H1 (cell line): ENCODE measurements around the gene MYO5B. TPM values are rescaled to one million over a fixed set of nuclear protein-coding genes. Genes with fewer than 3 reads are reported as not detected.

ENCODE experiments used
- CTCF ChIA-PET: fragments of 300-600 bp; sonication (Branson Sonifier 250); formaldehyde crosslinking; loops from one replicate; lab custom pipeline; 2021; ENCODE audit not compliant: partially characterized antibody; lab: Charles Lee
- POLR2A ChIA-PET: fragments of 300-600 bp; sonication (Branson Sonifier 250); formaldehyde crosslinking; loops from one replicate; lab custom pipeline; 2021; ENCODE audit warnings: inconsistent platforms; ENCODE audit not compliant: partially characterized antibody; lab: Charles Lee
- DNase-seq, 2 experiments: peaks; one replicate each; pipeline versions ENCODE4 v3.0.0 to v3.0.0-alpha.2; 2010 to 2022; ENCODE audit warnings: low spot score in 2 of 2, low read depth in 1 of 2, mixed read lengths in 1 of 2
- FAIRE-seq: peaks from 2 replicates; lab custom pipeline; 2011; peaks lifted over from hg19 to GRCh38; lab: Jason Lieb, UNC
- H2AFZ ChIP-seq: 2 replicates; pipeline ENCODE4 v1.8.1; 2012; ENCODE audit warnings: low read length, inconsistent platforms
- H2AK5ac ChIP-seq: 2 replicates; pipeline ENCODE4 v1.6.1; 2013; ENCODE audit warnings: low read depth, low read length
- H2BK120ac ChIP-seq: replicated peaks from 2 replicates; pipeline ENCODE3; 2013; ENCODE audit warnings: low read depth, low read length, inconsistent platforms
- H2BK12ac ChIP-seq: 2 replicates; pipeline ENCODE4 v1.6.1; 2013; ENCODE audit warnings: low read depth, low read length
- H2BK15ac ChIP-seq: 2 replicates; pipeline ENCODE4 v1.6.1; 2013; ENCODE audit warnings: low read length
- H2BK20ac ChIP-seq: 2 replicates; pipeline ENCODE4 v1.6.1; 2013; ENCODE audit warnings: low read length
- H2BK5ac ChIP-seq: 2 replicates; pipeline ENCODE4 v1.6.1; 2013; ENCODE audit warnings: low read depth, low read length
- H3K14ac ChIP-seq: 2 replicates; pipeline ENCODE4 v1.6.1; 2013; ENCODE audit warnings: inconsistent platforms; ENCODE audit not compliant: insufficient read length
- H3K18ac ChIP-seq: 2 replicates; pipeline ENCODE4 v1.6.1; 2013; ENCODE audit warnings: low read length; ENCODE audit errors: extremely low read depth
- H3K23ac ChIP-seq: 2 replicates; pipeline ENCODE4 v1.6.1; 2013; ENCODE audit warnings: inconsistent platforms; ENCODE audit not compliant: insufficient read length
- H3K23me2 ChIP-seq: 2 replicates; pipeline ENCODE4 v1.6.1; 2013; ENCODE audit warnings: low read depth, low read length
- H3K27ac ChIP-seq: 2 replicates; pipeline ENCODE4 v1.6.1; 2011; ENCODE audit warnings: low read depth, low read length, inconsistent platforms
- H3K27me3 ChIP-seq, 4 experiments: replicated peaks in 1 of 4; 1 replicate in 1 of 4; 2 replicates in 3 of 4; pipeline versions ENCODE4 v1.6.1 to v1.8.1; 2011 to 2013; ENCODE audit warnings: low read length in 3 of 4, mild to moderate bottlenecking in 3 of 4, inconsistent platforms in 2 of 4, mixed read lengths in 2 of 4, moderate library complexity in 1 of 4; ENCODE audit not compliant: control insufficient read depth in 3 of 4, insufficient read depth in 3 of 4; ENCODE audit errors: extremely low read depth in 1 of 4
- H3K36me3 ChIP-seq, 4 experiments: 2 replicates each; pipeline versions ENCODE4 v1.6.1 to v1.8.1; 2011 to 2013; ENCODE audit warnings: mild to moderate bottlenecking in 4 of 4, low read length in 3 of 4, moderate library complexity in 2 of 4, control low read depth in 1 of 4, inconsistent platforms in 1 of 4; ENCODE audit not compliant: insufficient read depth in 4 of 4, control insufficient read depth in 2 of 4
- H3K4ac ChIP-seq: replicated peaks from 2 replicates; pipeline ENCODE3; 2013; ENCODE audit warnings: low read length, low read depth, mixed read lengths, inconsistent platforms; ENCODE audit not compliant: insufficient read length
- H3K4me1 ChIP-seq, 4 experiments: replicated peaks in 1 of 4; 1 replicate in 1 of 4; 2 replicates in 3 of 4; pipeline versions ENCODE4 v1.6.1 to v1.8.1; 2011 to 2013; ENCODE audit warnings: low read length in 3 of 4, inconsistent platforms in 2 of 4, mixed read lengths in 1 of 4; ENCODE audit not compliant: insufficient read depth in 4 of 4, control insufficient read depth in 3 of 4
- H3K4me2 ChIP-seq, 2 experiments: 2 replicates each; pipeline versions ENCODE4 v1.6.1 to v1.8.1; 2011 to 2013; ENCODE audit warnings: low read depth in 2 of 2, low read length in 2 of 2, control low read depth in 1 of 2, inconsistent platforms in 1 of 2, mild to moderate bottlenecking in 1 of 2; ENCODE audit not compliant: insufficient read depth in 1 of 2
- H3K4me3 ChIP-seq, 4 experiments: fragments of 200-600, 300-600 bp in 1 of 4; sonication (generic), shearing (Covaris generic), sonication (Bioruptor Twin) in 1 of 4; 2 replicates each; pipeline versions ENCODE4 v1.5.1 to v1.8.1; 2011 to 2016; ENCODE audit warnings: low read length in 4 of 4, low read depth in 3 of 4, control low read depth in 2 of 4, inconsistent platforms in 2 of 4, mild to moderate bottlenecking in 2 of 4, mixed read lengths in 1 of 4, moderate library complexity in 1 of 4; ENCODE audit not compliant: insufficient read depth in 2 of 4; ENCODE audit errors: extremely low read depth in 1 of 4
- H3K56ac ChIP-seq: replicated peaks from 2 replicates; pipeline ENCODE3; 2013; ENCODE audit warnings: low read depth, mild to moderate bottlenecking, mixed read lengths, low read length, inconsistent platforms; ENCODE audit not compliant: insufficient read length
- H3K79me1 ChIP-seq: 2 replicates; pipeline ENCODE4 v1.6.1; 2013; ENCODE audit warnings: low read depth, low read length, control low read depth
- H3K79me2 ChIP-seq, 2 experiments: 2 replicates each; pipeline versions ENCODE4 v1.6.1 to v1.8.1; 2012 to 2013; ENCODE audit warnings: low read length in 2 of 2, mild to moderate bottlenecking in 2 of 2, inconsistent platforms in 1 of 2; ENCODE audit not compliant: insufficient read depth in 2 of 2, control insufficient read depth in 1 of 2
- H3K9ac ChIP-seq, 4 experiments: replicated peaks in 1 of 4; 1 replicate in 1 of 4; 2 replicates in 3 of 4; pipeline versions ENCODE4 v1.6.1 to v1.8.1; 2011 to 2013; ENCODE audit warnings: low read depth in 3 of 4, low read length in 3 of 4, control low read depth in 2 of 4, mild to moderate bottlenecking in 2 of 4, moderate library complexity in 2 of 4, inconsistent platforms in 1 of 4; ENCODE audit errors: extremely low read depth in 1 of 4
- H3K9me3 ChIP-seq, 2 experiments: 2 replicates each; pipeline versions ENCODE4 v1.6.1 to v1.8.1; 2012 to 2013; ENCODE audit warnings: mild to moderate bottlenecking in 2 of 2, moderate library complexity in 2 of 2, control low read depth in 1 of 2, inconsistent platforms in 1 of 2, low read depth in 1 of 2, low read length in 1 of 2, mixed read lengths in 1 of 2; ENCODE audit not compliant: insufficient read depth in 2 of 2
- H4K20me1 ChIP-seq, 2 experiments: replicated peaks in 1 of 2; 2 replicates each; pipeline versions ENCODE3 to v1.8.1; 2011 to 2013; ENCODE audit warnings: inconsistent platforms in 2 of 2, low read length in 2 of 2, mild to moderate bottlenecking in 1 of 2; ENCODE audit not compliant: insufficient read depth in 2 of 2, control insufficient read depth in 1 of 2
- H4K5ac ChIP-seq: 2 replicates; pipeline ENCODE4 v1.6.1; 2013; ENCODE audit warnings: low read length, low read depth, mixed read lengths, inconsistent platforms; ENCODE audit not compliant: insufficient read length
- H4K8ac ChIP-seq: 2 replicates; pipeline ENCODE4 v1.8.0; 2013; ENCODE audit warnings: mild to moderate bottlenecking, moderate library complexity, low read length, inconsistent platforms; ENCODE audit not compliant: insufficient read depth; ENCODE audit errors: extremely low read depth
- H4K91ac ChIP-seq: replicated peaks from 2 replicates; pipeline ENCODE3; 2013; ENCODE audit warnings: low read length, mixed read lengths, inconsistent platforms; ENCODE audit not compliant: insufficient read length
- JUND ChIP-seq: IDR thresholded peaks from 2 replicates; pipeline ENCODE4 v1.6.1; 2011; ENCODE audit warnings: mild to moderate bottlenecking, improper control_type of control experiment, low read length
- MAFK ChIP-seq: IDR thresholded peaks from 2 replicates; pipeline ENCODE4 v1.6.1; 2012; ENCODE audit warnings: low read depth, mild to moderate bottlenecking, improper control_type of control experiment, low read length
- MAX ChIP-seq: IDR thresholded peaks from 2 replicates; pipeline ENCODE4 v1.6.1; 2012; ENCODE audit warnings: inconsistent platforms
- SIRT6 ChIP-seq: IDR thresholded peaks from one replicate; pipeline ENCODE4 v1.7.1; 2012; ENCODE audit warnings: low read length, inconsistent platforms
- SP1 ChIP-seq: IDR thresholded peaks from 2 replicates; pipeline ENCODE4 v1.6.1; 2011; ENCODE audit warnings: low read depth, low read length
- SRF ChIP-seq: IDR thresholded peaks from 2 replicates; pipeline ENCODE4 v1.6.1; 2011; ENCODE audit warnings: mild to moderate bottlenecking, low read depth, low read length, moderate library complexity
- WGBS, 2 experiments: shearing (Covaris generic) in 1 of 2; methylation state at CpG; one replicate each; pipeline versions ENCODE4 v1.1.6 to v1.1.7; 2013 to 2015; ENCODE audit warnings: low lambda C conversion rate in 2 of 2, mixed read lengths in 2 of 2, inconsistent platforms in 1 of 2, low coverage in 1 of 2, missing lambda C conversion rate in 1 of 2; ENCODE audit not compliant: insufficient replicate concordance in 2 of 2, insufficient coverage in 1 of 2, insufficient read length in 1 of 2; ENCODE audit errors: extremely low coverage in 1 of 2, missing lambda C conversion rate in 1 of 2; 5-methylcytosine and 5-hydroxymethylcytosine counted together
- polyA plus RNA-seq, 7 experiments: library from polyadenylated mRNA; depleted of rRNA in 3 of 7; stranded (reverse) in 5 of 7; unstranded in 2 of 7; fragments of >200 nt in 5 of 7; fragments of 200-250 nt in 2 of 7; gene quantifications; 1 replicate in 5 of 7; 2 replicates in 1 of 7; 4 replicates in 1 of 7; pipeline versions ENCODE4 v1.2.1 to v1.2.3, GENCODE V29; 2011 to 2013; ENCODE audit warnings: missing spikeins in 2 of 7, mixed read lengths in 2 of 7
- total RNA-seq: library from RNA; stranded (reverse); fragmentation: NEBNext Ultra II Directional; extraction: Animal tissue kit (Norgen Biotek cat#: 25700); gene quantifications from 2 replicates; pipeline ENCODE4 v1.2.1, GENCODE V29; 2021

MYO5B gene
- total and polyA plus RNA-seq, 2 of the 8 experiments (the other 6 are each of a cell fraction or from before 2014, with no cell fraction given), result 6.4 to 7.7 TPM

GRCh38 chr18:50107468-50107977 is 87.4 kb downstream of the MYO5B start:
- FAIRE-seq (no peak), DNase-seq (no peak)
- Histone ChIP-seq H4K91ac (no peak overlapping the region), H3K4ac (no peak overlapping the region), H3K9me3 (no peaks in the 10 kb centered on the region), H3K9ac (no peak overlapping the region), H3K79me2 (no peaks in the 10 kb centered on the region), H2BK20ac (no peak overlapping the region), H2AK5ac (no peak overlapping the region), H3K79me1 (no peaks in the 10 kb centered on the region), H3K27ac (no peak overlapping the region), H3K18ac (no peak overlapping the region), H3K23ac (no peak overlapping the region), H4K5ac (no peak overlapping the region), H2BK12ac (no peak overlapping the region), H2BK5ac (no peak overlapping the region), H2BK120ac (no peak overlapping the region), H2BK15ac (no peak overlapping the region), H3K23me2 (no peaks in the 10 kb centered on the region), H3K4me3 (no peak overlapping the region), H4K20me1 (no peaks in the 10 kb centered on the region), H3K56ac (no peak overlapping the region), H2AFZ (no peak overlapping the region), H3K27me3 (no peaks in the 10 kb centered on the region), H3K4me2 (no peak overlapping the region), H3K4me1 (no peaks in the 10 kb centered on the region), H3K14ac (no peak overlapping the region), H4K8ac (no peak overlapping the region), H3K36me3 (no peaks in the 10 kb centered on the region)
- WGBS, 2 experiments, result 98% methylated on average over 2 of the region's 2 CpGs; no CpG with 5 or more reads in 1 of the 2 experiments
- CTCF ChIA-PET, result interaction anchor here (0.6 to 1.2 kb wide), 3 partner anchors 20 to 246 kb away, joined by 3 to 6 read pairs (median 3); no protein-coding TSS in a partner anchor
- TF ChIP-seq SP1 (no peak), MAX (no peak), JUND (no peak), SRF (no peak), SIRT6 (no peak), MAFK (no peak)
- POLR2A ChIA-PET, result no interaction called here
